Caki2 (cell line): ENCODE data around the gene OOSP4B. TPM values are rescaled to one million over a fixed set of nuclear protein-coding genes. Genes with fewer than 3 reads are reported as not detected.
"Not testable (repeated sequence)": the region's sequence is repeated elsewhere in the genome, so short reads cannot be mapped to it uniquely, and the experiment has no call there.

Experiments used
- DNase-seq: peaks from one replicate; pipeline ENCODE4 v3.0.0-alpha.2; 2015; ENCODE audit warnings: low read depth
- in situ Hi-C: cut with HindIII; loops from 2 replicates; pipeline ENCODE4 v1.10.0; 2016; ENCODE audit warnings: low sequenced_read_pairs, low pct_unique_long_range_greater_than_20kb, mixed read lengths
- total RNA-seq: library from RNA; depleted of rRNA; stranded (reverse); fragments of >200 nt; shearing (Covaris generic); gene quantifications from 2 replicates; pipeline ENCODE4 v1.2.3, GENCODE V29; 2014; ENCODE audit warnings: low replicate concordance; rRNA removed

The OOSP4B gene
- not detected in 2 replicates for total RNA-seq

GRCh38 chr11:60016881-60017280, at the start of gene OOSP4B:
Gene OOSP4B (plus strand): TSS chr11:60017181.
- in situ Hi-C loops = no loop called here
- no peak for DNase-seq

GRCh38 chr11:59967677-59968394, 49.1 kb upstream of the OOSP4B start:
- no peak for DNase-seq
- in situ Hi-C loops = no loop called here

- no peak for DNase-seq
- in situ Hi-C loops = no loop called here
Measured at GRCh38 chr11:59968395-59968783, 48.6 kb upstream of the OOSP4B start.

- DNase-seq = no peak
- in situ Hi-C loops = no loop called here
Measured at GRCh38 chr11:59973097-59973496, 43.9 kb upstream of the OOSP4B start.

GRCh38 chr11:59981106-59981770, 35.7 kb upstream of the OOSP4B start:
- in situ Hi-C loops = no loop called here
- no peak for DNase-seq

GRCh38 chr11:59982037-59982436, 34.9 kb upstream of the OOSP4B start:
- not testable (repeated sequence) for DNase-seq

GRCh38 chr11:59983212-59983611, 33.8 kb upstream of the OOSP4B start:
- in situ Hi-C loops = no loop called here
- DNase-seq = no peak

More at GRCh38 chr11:59982037-59982436, 34.9 kb upstream of the OOSP4B start:
- in situ Hi-C loops = not testable (repeated sequence)

GRCh38 chr11:59984368-59984767, 32.6 kb upstream of the OOSP4B start:
- in situ Hi-C loops = no loop called here
- no peak for DNase-seq

- in situ Hi-C loops = no loop called here
- no peak for DNase-seq
Measured at GRCh38 chr11:59990421-59990820, 26.6 kb upstream of the OOSP4B start.

- in situ Hi-C loops = no loop called here
- DNase-seq = no peak
Measured at GRCh38 chr11:59992425-59992824, 24.6 kb upstream of the OOSP4B start.

GRCh38 chr11:59997800-59998199, 19.2 kb upstream of the OOSP4B start:
- no peak for DNase-seq
- in situ Hi-C loops = no loop called here

- DNase-seq = no peak
- in situ Hi-C loops = no loop called here
Measured at GRCh38 chr11:59999691-60000090, 17.3 kb upstream of the OOSP4B start.

- in situ Hi-C loops = no loop called here
- no peak for DNase-seq
Measured at GRCh38 chr11:60003729-60004128, 13.3 kb upstream of the OOSP4B start.

GRCh38 chr11:60005360-60005759, 11.6 kb upstream of the OOSP4B start:
- in situ Hi-C loops = no loop called here
- DNase-seq = no peak

GRCh38 chr11:60018058-60018457, 1.1 kb downstream of the OOSP4B start:
- in situ Hi-C loops = no loop called here
- DNase-seq = no peak

- in situ Hi-C loops, DNase-seq: not testable (repeated sequence)
Measured at GRCh38 chr11:60020376-60020775, 3.4 kb downstream of the OOSP4B start.

- no peak for DNase-seq
- in situ Hi-C loops = no loop called here
Measured at GRCh38 chr11:60029015-60029632, 12.1 kb downstream of the OOSP4B start.

- DNase-seq = no peak
- in situ Hi-C loops = no loop called here
Measured at GRCh38 chr11:60040109-60040508, 23.1 kb downstream of the OOSP4B start, which contains the start of gene OOSP2. Gene OOSP2 (plus strand): TSS chr11:60040409. CDS start chr11:60040460, 51 bp downstream.

- DNase-seq, in situ Hi-C loops: not testable (repeated sequence)
Measured at GRCh38 chr11:60050422-60050821, 33.4 kb downstream of the OOSP4B start.
